IgD-negative memory B cell (primary cell): ENCODE measurements around the gene DZIP1. TPM values are rescaled to one million over a fixed set of nuclear protein-coding genes. Genes with fewer than 3 reads are reported as not detected.
A peak's percentile ranks its signal among the peaks of the same experiment; 100 is the strongest.
"Not testable (repeated sequence)": the region's sequence is repeated elsewhere in the genome, so short reads cannot be mapped to it uniquely, and the experiment has no call there.

Experiments used
- H3K27ac Mint-ChIP-seq, 3 donors: one replicate each; pipeline ENCODE4 v1.8.0; 2020 to 2022; ENCODE audit warnings: mild to moderate bottlenecking in 3 of 3, mixed read lengths in 3 of 3, moderate library complexity in 1 of 3
- H3K27me3 Mint-ChIP-seq: one replicate; pipeline ENCODE4 v1.8.0; 2021; ENCODE audit warnings: mixed read lengths
- H3K36me3 Mint-ChIP-seq: one replicate; pipeline ENCODE4 v1.8.0; 2020; ENCODE audit warnings: mild to moderate bottlenecking, mixed read lengths
- H3K4me1 Mint-ChIP-seq, 3 donors: one replicate each; pipeline ENCODE4 v1.8.0; 2020 to 2022; ENCODE audit warnings: mixed read lengths in 3 of 3, mild to moderate bottlenecking in 1 of 3
- H3K4me3 Mint-ChIP-seq, 4 donors: one replicate each; pipeline ENCODE4 v1.8.0; 2020 to 2022; ENCODE audit warnings: mild to moderate bottlenecking in 4 of 4, mixed read lengths in 4 of 4, moderate library complexity in 3 of 4
- H3K9me3 Mint-ChIP-seq, 3 donors: one replicate each; pipeline ENCODE4 v1.8.0; 2020 to 2021; ENCODE audit warnings: mixed read lengths in 3 of 3, mild to moderate bottlenecking in 1 of 3
- polyA plus RNA-seq: library from polyadenylated mRNA; unstranded; fragments of 300-500 nt; fragmentation: Illumina TruSeq; gene quantifications from one replicate; pipeline ENCODE4 v1.2.3, GENCODE V29; 2021

The DZIP1 gene, protein sequence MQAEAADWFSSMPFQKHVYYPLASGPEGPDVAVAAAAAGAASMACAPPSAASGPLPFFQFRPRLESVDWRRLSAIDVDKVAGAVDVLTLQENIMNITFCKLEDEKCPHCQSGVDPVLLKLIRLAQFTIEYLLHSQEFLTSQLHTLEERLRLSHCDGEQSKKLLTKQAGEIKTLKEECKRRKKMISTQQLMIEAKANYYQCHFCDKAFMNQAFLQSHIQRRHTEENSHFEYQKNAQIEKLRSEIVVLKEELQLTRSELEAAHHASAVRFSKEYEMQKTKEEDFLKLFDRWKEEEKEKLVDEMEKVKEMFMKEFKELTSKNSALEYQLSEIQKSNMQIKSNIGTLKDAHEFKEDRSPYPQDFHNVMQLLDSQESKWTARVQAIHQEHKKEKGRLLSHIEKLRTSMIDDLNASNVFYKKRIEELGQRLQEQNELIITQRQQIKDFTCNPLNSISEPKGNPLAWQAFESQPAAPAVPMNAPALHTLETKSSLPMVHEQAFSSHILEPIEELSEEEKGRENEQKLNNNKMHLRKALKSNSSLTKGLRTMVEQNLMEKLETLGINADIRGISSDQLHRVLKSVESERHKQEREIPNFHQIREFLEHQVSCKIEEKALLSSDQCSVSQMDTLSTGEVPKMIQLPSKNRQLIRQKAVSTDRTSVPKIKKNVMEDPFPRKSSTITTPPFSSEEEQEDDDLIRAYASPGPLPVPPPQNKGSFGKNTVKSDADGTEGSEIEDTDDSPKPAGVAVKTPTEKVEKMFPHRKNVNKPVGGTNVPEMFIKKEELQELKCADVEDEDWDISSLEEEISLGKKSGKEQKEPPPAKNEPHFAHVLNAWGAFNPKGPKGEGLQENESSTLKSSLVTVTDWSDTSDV
- not detected for polyA plus RNA-seq

DNA sequence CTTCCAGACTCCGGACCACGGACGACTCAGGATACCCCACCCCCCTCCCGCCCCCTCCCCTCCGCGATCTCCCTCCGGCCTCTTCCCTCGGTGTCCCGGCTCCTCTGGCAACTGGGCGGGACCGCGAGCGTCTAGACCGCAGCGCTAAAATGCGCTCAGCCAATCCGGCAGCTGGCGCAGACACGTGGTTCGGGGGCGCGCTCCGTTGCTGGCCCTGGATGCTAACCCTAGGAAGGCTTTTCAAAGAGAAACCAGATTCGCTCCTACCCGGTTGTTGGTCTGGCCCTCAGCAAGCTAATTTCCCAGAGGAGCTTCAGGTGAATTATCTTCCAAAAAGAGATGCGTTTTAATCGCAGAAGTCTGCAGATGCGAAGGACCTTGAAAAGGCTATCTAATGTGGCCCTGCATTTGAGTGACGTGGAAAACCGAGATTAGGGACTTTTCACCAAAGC, at the start of gene DZIP1:
TSS of gene DZIP1 (minus strand) at position 106 of the 452 bp plus-strand sequence. CDS start 2,677 bp downstream, outside the sequence.
- H3K9me3 Mint-ChIP-seq = no peaks in the 10 kb centered on the region
- peaks cover 0 to 8% (median 4%) of the 10 kb centered on the region in 3 donors for H3K4me1 Mint-ChIP-seq
- H3K27me3 Mint-ChIP-seq = peaks cover 33% of the 10 kb centered on the region
- no peaks in the 10 kb centered on the region for H3K36me3 Mint-ChIP-seq
- H3K27ac Mint-ChIP-seq = peak within 1 kb of the TSS in 1 of 3 donors; percentile 31
- H3K4me3 Mint-ChIP-seq = peak within 1 kb of the TSS in 3 of 4 donors; percentile 24 to 76 (median 30)

DNA sequence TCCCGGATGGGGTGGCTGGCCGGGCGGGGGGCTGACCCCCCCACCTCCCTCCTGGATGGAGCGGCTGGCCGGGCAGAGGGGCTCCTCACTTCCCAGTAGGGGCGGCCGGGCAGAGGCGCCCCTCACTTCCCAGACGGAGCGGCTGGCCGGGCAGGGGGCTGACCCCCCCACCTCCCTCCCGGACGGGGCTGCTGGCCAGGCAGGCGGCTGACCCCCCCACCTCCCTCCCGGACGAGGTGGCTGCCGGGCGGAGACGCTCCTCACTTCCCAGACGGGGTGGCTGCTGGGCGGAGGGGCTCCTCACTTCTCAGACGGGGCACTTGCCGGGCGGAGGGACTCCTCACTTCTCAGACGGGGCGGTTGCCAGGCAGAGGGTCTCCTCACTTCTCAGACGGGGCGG, 46.5 kb upstream of the DZIP1 start:
- Mint-ChIP-seq H3K36me3 (peaks cover 13% of the 10 kb centered on the region), H3K4me1 (peaks cover 21 to 32% (median 31%) of the 10 kb centered on the region in 3 donors)
- H3K9me3 Mint-ChIP-seq, H3K27ac Mint-ChIP-seq, H3K4me3 Mint-ChIP-seq, H3K27me3 Mint-ChIP-seq: not testable (repeated sequence)

DNA sequence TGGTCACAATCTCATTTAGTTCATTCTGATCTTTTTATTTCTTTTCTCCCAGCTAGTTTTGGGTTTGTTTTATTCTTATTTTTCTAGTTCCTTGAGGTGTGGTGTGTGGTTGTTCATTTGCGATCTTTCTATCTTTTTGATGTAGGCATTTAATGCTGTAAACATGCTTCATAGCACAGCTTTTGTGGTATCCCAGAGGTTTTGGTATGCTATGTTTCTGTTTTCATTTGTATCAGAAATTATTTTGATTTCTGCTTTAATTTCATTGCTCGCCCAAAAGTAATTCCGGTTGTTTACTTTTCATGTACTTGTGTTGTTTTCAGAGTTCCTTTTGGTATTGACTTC, 45.0 kb upstream of the DZIP1 start:
- H3K4me1 Mint-ChIP-seq = peaks cover 21 to 40% (median 38%) of the 10 kb centered on the region in 3 donors
- peaks cover 13% of the 10 kb centered on the region for H3K36me3 Mint-ChIP-seq

DNA sequence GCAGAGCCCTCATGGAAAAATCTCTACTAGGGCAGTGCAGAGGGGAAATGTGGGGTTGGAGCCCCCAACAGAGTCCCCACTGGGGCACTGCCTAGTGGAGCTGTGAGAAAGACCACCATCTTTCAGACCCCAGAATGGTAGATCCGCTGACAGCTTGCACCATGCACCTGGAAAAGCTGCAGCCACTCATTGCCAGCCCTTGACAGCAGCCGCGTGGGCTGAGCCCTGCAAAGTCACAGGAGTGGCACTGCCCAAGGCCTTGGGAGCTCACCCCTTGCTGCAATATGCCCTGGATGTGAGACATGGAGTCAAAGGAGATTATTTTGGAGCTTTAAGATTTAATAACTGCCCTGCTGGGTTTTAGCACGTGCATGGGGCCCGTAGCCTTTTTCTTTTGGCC, 40.5 kb upstream of the DZIP1 start:
- not testable (repeated sequence) for H3K9me3 Mint-ChIP-seq, H3K27ac Mint-ChIP-seq, H3K27me3 Mint-ChIP-seq, H3K4me3 Mint-ChIP-seq
- peaks cover 41 to 69% (median 58%) of the 10 kb centered on the region in 3 donors for H3K4me1 Mint-ChIP-seq
- peaks cover 18% of the 10 kb centered on the region for H3K36me3 Mint-ChIP-seq

More for the DNA sequence above, 45.0 kb upstream of the DZIP1 start:
- H3K27ac Mint-ChIP-seq = peak overlapping the region in 2 of 3 donors; percentile 44 to 68
- H3K4me3 Mint-ChIP-seq = no peak overlapping the region
- peaks cover 0 to 3% (median 0%) of the 10 kb centered on the region in 3 donors for H3K9me3 Mint-ChIP-seq
- H3K27me3 Mint-ChIP-seq = no peaks in the 10 kb centered on the region

DNA sequence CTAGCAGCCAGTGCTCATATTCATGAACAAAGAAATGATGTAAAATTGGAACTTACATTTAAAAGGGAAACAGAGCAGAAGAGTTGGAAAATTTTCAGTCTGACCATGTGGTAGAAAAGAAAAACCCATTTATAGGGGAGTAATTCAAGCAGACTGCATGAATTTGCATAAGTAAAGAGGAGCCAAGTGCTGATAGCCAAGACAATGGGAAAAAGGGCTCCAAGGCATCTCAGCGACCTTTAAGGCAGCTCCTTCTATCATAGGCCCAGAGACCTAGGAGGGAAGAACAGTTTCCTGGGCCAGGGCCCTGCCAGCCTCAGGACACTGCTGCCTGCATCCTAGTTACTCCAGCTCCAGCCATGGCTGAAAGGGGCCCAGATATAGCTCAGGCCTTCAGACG, 39.9 kb upstream of the DZIP1 start:
- Mint-ChIP-seq H3K4me3 (peak overlapping the region in 2 of 4 donors; percentile 4 to 39), H3K27ac (peak overlapping the region in 1 of 3 donors; percentile 13), H3K9me3 (peaks cover 0 to 3% (median 0%) of the 10 kb centered on the region in 3 donors), H3K36me3 (peaks cover 16% of the 10 kb centered on the region), H3K4me1 (peaks cover 41 to 72% (median 61%) of the 10 kb centered on the region in 3 donors), H3K27me3 (no peaks in the 10 kb centered on the region)

DNA sequence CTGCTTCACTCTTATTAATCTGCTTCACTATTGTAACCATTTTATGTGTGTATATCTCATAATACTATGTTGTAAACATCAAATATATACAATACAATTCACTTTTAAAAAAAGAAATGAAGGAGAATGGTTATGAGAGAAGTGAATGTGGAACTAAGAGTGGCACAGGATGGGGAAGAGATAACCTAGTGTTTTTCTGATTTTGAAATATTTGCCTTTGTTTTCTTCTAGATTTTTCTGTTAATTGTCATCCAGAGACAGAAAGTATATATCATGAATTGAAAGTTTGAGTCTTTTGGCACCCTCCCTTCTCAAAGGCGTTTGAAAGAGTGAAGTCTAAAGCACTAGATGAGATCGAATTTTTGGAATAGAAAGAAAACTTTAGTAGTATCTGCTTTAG, 35.2 kb upstream of the DZIP1 start:
- H3K27ac Mint-ChIP-seq = peak overlapping the region in 1 of 3 donors; percentile 14
- H3K4me3 Mint-ChIP-seq = peak overlapping the region in 2 of 4 donors; percentile 40 to 99
- H3K27me3 Mint-ChIP-seq = no peaks in the 10 kb centered on the region
- peaks cover 7% of the 10 kb centered on the region for H3K36me3 Mint-ChIP-seq
- H3K9me3 Mint-ChIP-seq = no peaks in the 10 kb centered on the region
- peaks cover 39 to 73% (median 54%) of the 10 kb centered on the region in 3 donors for H3K4me1 Mint-ChIP-seq

DNA sequence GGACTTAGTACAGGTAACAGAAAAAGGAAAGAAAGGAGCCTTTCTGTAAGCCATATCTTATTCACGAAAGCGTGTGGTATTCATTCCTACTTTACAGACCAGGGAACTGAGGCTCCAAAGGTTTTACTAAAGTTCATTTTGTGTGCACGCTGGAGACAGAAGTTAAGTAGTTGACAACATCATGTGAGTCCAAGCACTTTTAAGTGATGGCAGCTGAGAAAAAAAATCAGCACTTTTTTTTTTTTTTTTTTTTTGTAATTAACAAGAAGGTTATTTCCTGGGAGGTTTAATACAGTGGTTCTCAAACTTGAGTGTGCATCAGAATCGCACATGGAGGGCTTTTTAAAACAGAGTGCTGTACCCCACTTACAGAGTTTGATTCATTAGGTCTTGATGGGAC, 34.5 kb upstream of the DZIP1 start:
- Mint-ChIP-seq H3K4me3 (peak overlapping the region in 3 of 4 donors; percentile 97 to 99 (median 98)), H3K9me3 (no peaks in the 10 kb centered on the region), H3K27ac (peak overlapping the region in 1 of 3 donors; percentile 86), H3K4me1 (peaks cover 36 to 71% (median 52%) of the 10 kb centered on the region in 3 donors), H3K27me3 (no peaks in the 10 kb centered on the region), H3K36me3 (peaks cover 5% of the 10 kb centered on the region)

DNA sequence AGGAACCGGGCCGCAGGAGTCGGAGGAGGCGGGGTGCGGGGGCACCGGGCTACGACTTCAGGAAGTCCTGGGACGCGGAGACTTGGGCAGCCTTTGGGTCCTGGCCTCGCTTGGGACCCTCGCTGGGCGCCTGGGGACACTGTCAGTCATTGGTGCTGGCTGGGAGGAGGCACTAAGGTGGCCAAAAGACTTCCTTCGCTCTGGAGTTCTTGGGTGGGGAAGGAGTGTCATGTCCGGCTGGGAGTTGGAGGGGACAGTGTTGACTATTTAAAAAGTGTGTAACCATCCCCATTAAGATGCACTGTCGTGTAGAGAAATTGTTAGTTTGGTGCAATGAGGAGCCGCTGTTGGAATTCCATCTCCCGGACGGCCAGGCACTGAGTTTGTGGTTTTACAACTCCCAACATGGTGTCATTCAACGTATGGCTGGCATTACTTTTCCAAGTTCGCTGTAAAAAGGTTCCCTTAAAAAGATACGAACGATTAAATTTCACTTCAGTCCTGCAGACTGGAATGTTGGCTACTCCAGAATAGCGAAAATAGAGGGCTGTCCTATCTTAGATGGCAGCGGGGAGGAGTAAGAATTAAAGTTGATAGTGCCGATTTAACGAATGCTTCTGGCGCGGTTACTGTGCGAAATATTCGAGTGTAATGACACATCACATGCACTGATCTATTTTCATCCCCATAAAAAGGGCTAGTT, 33.2 kb upstream of the DZIP1 start:
- Mint-ChIP-seq H3K27ac (peak overlapping the region; percentile 86 to 97 (median 93)), H3K27me3 (no peaks in the 10 kb centered on the region), H3K36me3 (peaks cover 8% of the 10 kb centered on the region), H3K4me3 (peak overlapping the region; percentile 95 to 99 (median 98)), H3K4me1 (peaks cover 34 to 62% (median 50%) of the 10 kb centered on the region in 3 donors), H3K9me3 (no peaks in the 10 kb centered on the region)

DNA sequence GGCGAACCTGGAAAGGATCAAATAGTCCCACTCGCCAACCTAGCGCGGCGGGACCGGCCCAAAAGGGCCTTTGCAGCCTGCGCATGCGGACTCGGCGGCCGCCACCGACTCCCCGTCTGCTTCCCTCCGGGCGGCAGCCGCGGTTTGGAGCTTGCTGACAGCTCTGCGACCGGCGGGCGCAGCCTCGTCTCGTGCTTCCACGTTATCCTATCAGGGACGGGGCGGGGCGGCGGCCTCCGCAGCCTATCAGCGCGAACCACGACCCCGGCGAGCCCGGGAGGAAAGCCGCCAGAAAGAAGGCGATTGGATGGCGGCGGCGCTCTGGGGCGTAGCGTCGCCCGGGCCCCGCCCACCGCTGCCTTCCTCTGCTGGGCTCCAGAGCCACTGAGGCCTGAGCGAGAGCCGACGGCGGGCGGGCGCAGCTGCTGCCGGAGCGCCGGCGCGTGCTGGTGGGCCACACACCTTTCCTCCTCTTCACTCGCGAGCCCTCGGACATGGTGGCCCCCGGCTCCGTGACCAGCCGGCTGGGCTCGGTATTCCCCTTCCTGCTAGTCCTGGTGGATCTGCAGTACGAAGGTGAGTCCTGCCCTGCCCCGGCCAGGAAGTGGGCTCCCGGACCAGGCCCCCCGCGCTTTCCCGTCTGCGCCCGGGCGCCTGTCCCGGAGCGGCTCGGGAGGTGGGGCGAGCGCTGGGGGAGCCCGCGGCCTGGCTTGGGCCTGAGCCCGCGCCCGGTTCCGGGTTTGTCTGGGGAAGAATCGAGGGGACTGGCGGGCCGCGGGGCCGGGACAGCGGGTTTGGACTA, 32.5 kb upstream of the DZIP1 start, which contains the start of gene DNAJC3:
TSS of gene DNAJC3 (plus strand) at position 378 of the 802 bp plus-strand sequence. CDS start at position 495, 117 bp downstream.
- Mint-ChIP-seq H3K27me3 (no peaks in the 10 kb centered on the region), H3K4me1 (peaks cover 34 to 58% (median 47%) of the 10 kb centered on the region in 3 donors), H3K9me3 (no peaks in the 10 kb centered on the region), H3K36me3 (peaks cover 8% of the 10 kb centered on the region), H3K4me3 (peak within 1 kb of the TSS; percentile 95 to 99 (median 98)), H3K27ac (peak within 1 kb of the TSS; percentile 86 to 98 (median 97))

DNA sequence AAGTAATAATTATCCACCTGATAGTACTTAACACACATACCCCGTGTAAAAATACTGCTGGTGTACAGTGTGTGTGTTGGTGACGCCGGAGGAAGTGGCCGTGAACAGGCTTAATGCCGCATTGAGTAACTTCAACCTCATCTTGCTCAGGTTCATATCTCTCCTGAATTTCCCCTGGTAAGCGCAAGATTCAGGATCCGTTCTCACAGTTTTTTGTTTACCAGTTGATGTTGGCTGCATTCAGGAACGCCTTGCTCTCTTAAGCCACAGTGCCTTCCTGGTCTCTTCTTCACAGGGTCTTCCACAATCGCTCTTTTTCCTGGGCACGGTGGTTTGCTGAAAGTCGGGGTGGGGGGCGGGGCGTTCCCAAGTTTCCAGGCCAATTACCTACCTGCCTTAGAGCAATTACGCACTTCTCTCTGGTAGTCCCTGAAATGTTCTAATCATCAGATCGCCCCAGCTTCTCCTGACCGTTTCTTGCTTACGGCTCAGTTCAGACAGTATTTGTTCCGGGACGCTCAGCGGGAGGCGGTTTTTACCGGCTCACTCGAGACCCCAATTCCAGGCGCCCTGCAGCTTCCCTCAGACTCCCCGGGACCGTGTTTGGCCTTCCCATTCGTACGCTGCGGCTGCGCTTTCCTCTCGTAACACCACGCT, 31.7 kb upstream of the DZIP1 start:
- H3K27me3 Mint-ChIP-seq = no peaks in the 10 kb centered on the region
- peaks cover 8% of the 10 kb centered on the region for H3K36me3 Mint-ChIP-seq
- no peaks in the 10 kb centered on the region for H3K9me3 Mint-ChIP-seq
- H3K4me1 Mint-ChIP-seq = peaks cover 31 to 54% (median 40%) of the 10 kb centered on the region in 3 donors
- H3K27ac Mint-ChIP-seq = peak overlapping the region; percentile 86 to 98 (median 97)
- H3K4me3 Mint-ChIP-seq = peak overlapping the region; percentile 95 to 99 (median 98)

DNA sequence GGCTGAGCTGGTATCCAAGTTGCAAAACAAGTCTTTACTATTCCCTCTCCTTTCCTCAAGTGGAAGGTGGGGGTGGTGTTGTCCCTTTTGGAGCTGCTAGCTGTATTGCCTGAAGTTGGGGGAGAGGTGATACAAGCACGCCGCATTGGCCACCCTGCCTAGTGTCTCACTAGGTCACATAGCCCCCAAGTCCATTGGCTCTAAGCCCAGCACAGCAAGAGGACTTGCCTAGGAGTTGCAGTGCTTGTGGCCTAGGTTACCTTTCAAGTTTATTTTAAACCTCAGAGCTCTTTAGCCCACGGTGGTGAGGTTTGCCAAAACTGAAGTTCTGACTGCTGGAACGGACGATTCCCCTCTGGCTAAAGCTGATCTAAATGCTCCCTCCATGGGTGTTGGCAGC, 27.1 kb upstream of the DZIP1 start:
- Mint-ChIP-seq H3K4me3 (no peak overlapping the region), H3K36me3 (peaks cover 8% of the 10 kb centered on the region), H3K9me3 (peaks cover 8 to 33% (median 25%) of the 10 kb centered on the region in 3 donors), H3K27me3 (no peaks in the 10 kb centered on the region), H3K4me1 (peaks cover 10 to 19% (median 15%) of the 10 kb centered on the region in 3 donors), H3K27ac (no peak overlapping the region)

DNA sequence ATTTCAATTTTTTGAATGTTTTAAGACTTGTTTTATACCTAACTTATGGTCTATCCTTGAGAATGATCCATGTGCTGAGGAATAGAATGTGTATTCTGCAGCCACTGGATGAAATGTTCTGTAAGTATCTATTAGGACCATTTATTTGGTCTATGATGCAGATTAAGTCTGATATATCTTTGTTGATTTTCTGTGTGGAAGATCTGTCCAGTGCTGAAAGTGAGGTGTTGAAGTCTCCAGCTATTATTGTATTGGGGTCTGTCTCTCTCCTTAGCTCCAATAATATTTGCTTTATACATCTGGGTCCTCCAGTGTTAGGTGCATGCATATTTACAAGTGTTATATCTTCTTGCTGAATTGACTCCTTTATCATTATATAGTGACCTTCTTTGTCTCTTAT, 22.7 kb upstream of the DZIP1 start:
- H3K27me3 Mint-ChIP-seq, H3K4me1 Mint-ChIP-seq, H3K4me3 Mint-ChIP-seq, H3K27ac Mint-ChIP-seq, H3K36me3 Mint-ChIP-seq: not testable (repeated sequence)
- peaks cover 11 to 52% (median 34%) of the 10 kb centered on the region in 3 donors for H3K9me3 Mint-ChIP-seq

DNA sequence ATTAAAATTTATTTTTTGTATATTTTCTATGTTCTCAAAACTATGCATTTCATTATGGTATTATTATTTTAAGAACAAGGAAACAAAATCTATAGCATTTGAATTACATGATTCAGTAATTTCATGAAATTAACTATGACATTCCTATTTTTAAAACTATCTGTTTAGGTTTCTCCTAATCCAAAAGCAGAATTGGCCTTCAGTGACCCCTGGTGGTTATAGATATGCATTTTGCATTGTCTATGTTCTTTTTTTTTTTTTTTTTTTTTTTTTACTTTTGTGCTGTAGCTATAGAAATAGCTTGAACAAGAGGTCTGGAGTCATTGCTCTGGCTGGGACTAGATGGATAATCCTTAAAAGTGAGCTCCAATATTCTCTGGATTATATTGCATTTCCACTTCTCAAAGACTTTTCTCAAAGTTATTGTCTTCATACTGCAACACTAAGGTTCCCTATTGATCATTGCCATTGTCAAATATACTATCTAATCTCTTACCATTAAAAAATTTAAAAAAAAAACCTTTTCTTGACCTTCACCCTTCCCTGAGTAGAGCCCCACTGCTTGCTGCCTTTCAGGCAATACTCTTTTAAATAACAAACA, 16.6 kb upstream of the DZIP1 start:
- Mint-ChIP-seq H3K27ac (no peak overlapping the region), H3K36me3 (no peaks in the 10 kb centered on the region), H3K4me1 (no peaks in the 10 kb centered on the region), H3K9me3 (peaks cover 2 to 19% (median 13%) of the 10 kb centered on the region in 3 donors), H3K4me3 (no peak overlapping the region), H3K27me3 (peaks cover 1% of the 10 kb centered on the region)
